Stimulated activated CD4-positive, alpha-beta T cell treated with anti-CD3 and anti-CD28 coated beads, Interleukin-12 subunit alpha, Interleukin-12 subunit beta, amount 100 ng/mL, for 4 hours (primary cell): Measurements from ENCODE around the gene SPRED2.

ENCODE experiments used
- DNase-seq: peaks from one replicate; pipeline ENCODE4 v3.0.0-alpha.2; 2020

Gene SPRED2, protein sequence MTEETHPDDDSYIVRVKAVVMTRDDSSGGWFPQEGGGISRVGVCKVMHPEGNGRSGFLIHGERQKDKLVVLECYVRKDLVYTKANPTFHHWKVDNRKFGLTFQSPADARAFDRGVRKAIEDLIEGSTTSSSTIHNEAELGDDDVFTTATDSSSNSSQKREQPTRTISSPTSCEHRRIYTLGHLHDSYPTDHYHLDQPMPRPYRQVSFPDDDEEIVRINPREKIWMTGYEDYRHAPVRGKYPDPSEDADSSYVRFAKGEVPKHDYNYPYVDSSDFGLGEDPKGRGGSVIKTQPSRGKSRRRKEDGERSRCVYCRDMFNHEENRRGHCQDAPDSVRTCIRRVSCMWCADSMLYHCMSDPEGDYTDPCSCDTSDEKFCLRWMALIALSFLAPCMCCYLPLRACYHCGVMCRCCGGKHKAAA

DNA sequence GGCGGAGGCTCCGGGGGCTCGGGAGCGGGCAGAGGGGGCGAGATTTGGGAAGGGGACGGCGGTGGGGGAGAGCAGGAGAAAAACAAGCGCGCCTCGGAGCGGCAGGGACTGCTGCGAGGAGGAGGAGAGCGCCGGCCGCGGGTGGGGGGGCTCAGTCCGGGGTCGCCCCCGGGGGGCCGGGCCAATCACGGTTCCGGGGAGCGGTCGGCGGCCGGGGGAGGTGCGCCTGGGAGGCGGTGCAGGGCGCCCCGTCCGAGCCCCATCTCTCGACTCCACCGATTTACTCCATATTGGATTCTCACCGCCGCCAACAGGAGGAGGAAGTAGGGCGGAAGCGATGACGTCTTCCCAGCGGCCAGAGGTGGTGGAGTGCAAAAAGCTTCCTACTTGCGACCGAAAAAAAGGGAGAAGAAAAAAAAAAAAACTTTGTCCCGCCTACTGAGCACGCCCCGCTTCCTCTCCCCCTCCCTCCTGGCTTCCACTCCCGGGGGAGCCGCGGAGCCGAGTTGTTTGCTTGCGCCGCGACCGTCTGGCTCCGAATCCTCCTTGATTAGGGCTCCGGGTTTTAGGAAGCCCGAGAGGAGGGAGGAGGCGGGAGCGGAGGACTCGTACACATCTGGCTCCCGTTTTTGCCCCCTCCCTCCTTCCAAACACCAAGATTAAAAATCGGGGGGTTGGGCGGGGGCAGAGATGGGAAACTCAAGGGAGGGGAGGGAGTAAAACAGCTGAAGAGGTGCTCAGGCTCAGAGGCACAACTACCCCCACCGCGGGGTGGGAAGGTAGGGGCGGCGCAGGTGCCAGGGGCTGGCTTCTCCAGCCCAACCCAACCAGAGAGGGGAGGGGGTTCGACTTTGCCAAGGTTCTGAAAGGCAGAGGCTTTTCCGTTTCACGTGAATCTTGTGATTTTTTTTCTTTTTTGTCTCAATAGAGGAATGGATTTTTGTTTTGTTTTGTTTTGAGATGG is at the start of gene SPRED2:
SPRED2 (minus strand) TSS at position 373 of the 964 bp plus-strand sequence. CDS start 612 bp downstream, outside the sequence.
- peak; percentile 57 for DNase-seq

DNA sequence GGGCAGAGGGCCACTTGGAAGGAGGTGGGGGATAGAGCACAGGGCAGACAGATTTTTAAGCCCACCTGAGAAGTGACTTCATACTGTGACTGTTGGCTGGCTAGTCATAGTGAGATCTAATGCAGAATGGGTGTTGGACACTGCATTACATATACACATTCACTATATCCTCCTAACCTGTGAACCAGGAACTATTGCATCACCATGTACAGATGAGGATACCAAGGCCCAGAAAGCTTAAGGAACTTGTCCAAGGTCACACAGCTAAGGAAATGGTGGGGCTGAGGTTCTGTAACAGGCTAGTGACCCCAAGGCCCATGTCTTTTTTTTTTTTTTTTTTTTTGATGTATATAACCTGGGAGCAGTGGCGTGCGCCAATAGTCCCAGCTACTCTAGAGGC is 49.6 kb upstream of the SPRED2 start:
- DNase-seq: no peak

- no peak for DNase-seq
Measured at GRCh38 chr2:65479524-65479923, 47.1 kb upstream of the SPRED2 start.

DNA sequence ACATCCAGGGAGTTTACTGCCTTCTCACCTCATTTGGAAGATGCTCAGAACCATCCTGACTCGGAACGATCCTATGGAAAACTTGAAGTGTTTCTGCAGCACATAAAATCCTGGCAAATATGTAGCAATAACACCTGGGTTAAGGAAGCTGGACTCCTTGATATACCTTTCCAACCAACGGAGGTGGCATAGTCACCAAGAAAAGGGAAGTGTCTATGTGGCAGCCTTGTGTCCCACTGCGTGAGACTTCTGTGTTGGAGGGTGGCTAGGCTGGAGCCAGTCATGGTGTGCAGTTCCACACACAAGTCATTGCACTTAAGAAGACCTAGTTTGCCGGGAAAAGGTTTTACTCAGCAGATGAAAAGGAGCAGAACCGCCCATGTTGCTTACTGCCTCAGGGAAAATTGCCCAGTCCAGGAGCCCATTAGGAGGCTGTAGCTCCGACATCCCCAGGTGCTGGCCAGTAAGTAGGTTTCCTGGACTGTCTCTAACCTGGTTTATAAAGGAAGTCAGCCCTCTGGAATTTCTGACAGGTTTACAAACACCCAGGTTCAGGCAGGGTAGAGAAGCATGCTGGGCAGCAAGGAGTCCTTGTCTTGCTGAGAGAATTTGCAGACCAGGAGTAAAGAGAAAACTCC is 46.2 kb upstream of the SPRED2 start:
- DNase-seq: no peak

DNA sequence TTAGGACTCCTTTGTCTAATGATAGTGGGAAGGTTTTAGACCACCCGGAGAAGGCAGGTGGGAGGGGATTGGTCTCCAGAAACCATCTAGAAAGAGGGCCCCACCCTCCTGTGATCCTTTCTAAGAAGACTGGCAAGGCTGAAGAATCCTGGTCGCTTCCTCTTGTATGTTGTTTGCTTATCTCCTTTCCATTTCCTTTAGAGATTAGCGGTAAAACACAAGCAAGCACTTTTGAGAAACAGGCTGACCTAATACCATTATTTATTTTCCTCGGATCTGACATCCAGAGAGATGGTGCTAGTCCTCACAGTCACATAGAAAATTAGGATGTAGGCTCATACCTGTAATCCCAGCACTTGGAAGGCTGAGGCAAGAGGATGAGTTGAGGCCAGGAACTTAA is 45.2 kb upstream of the SPRED2 start:
- no peak for DNase-seq

DNA sequence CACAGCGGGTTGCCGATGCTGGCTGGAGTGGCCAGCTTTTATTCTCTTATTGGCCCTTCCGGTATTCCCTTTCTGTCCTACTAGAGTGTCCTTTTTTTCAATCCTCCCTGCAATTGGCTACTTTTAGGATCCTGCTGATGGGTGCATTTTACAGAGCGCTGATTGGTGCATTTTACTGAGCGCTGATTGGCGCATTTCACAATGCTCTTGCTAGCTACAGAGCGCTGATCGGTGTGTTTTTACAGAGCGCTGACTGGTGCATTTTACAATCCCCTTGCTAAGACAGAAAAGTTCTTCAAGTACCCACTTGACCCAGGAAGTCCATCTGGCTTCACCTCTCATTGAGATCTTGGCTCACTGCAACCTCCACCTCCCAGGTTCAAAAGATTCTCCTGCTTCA is 44.4 kb upstream of the SPRED2 start:
- no peak for DNase-seq

- DNase-seq: no peak
Measured at GRCh38 chr2:65475000-65475399, 42.6 kb upstream of the SPRED2 start.

DNA sequence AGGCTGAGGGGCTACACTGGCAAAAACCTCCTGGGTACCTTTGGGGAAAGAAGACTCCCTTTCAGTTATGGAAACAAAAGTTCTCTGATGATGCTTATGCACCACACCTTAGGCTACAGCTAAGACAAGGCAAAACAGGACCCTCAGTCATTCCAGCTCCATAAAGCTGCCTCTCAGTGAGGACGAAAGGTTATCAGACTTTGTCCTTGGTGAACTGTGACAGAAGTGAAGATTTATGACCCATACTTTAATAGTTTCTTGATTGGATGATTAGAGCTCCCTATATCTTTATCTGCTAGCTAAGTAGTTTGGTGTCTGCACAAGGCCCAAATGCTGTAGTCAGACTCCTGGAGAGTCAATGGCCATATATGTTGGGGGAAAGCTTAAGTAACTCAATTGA is 40.6 kb upstream of the SPRED2 start:
- no peak for DNase-seq

DNA sequence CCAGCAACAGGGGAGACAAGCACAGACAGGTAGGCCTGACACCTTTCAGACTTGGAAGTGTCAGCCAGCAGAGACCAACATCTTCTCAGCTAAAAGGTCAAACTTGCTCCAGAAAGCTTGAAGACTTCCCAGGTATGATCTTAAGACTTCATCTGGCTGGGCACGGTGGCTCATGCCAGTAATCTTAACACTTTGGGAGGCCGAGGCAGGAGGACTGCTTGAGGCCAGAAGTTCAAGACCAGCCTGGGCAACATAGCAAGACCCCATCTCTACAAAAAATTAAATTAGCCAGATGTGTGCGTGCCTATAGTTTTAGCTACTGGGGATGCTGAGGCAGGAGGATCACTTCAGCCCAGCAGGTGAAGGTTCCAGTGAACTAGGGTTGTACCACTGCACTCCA is 39.0 kb upstream of the SPRED2 start:
- no peak for DNase-seq

GRCh38 chr2:65466551-65466950 is 34.2 kb upstream of the SPRED2 start:
- no peak for DNase-seq

GRCh38 chr2:65465857-65466256 is 33.5 kb upstream of the SPRED2 start:
- DNase-seq: no peak

DNA sequence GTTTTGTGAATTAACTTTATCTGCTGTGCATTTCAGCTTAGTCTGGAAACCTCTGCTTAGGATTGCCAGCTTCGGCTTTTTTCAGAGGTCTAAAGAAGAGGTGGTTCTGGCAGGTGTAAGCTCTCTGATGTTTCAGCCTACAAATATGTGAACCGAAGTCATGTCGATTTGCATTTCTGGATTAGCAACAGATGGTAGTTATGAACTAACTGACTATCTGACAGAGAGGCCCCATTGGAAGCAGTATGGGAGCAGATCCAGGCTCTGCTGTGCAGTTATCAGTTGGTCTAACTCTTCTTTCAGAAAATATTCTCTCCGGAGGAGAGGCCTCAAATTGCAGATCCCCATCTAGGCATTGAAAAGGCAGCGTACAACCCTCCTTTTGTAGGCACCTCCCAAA is 32.7 kb upstream of the SPRED2 start:
- DNase-seq: no peak

DNA sequence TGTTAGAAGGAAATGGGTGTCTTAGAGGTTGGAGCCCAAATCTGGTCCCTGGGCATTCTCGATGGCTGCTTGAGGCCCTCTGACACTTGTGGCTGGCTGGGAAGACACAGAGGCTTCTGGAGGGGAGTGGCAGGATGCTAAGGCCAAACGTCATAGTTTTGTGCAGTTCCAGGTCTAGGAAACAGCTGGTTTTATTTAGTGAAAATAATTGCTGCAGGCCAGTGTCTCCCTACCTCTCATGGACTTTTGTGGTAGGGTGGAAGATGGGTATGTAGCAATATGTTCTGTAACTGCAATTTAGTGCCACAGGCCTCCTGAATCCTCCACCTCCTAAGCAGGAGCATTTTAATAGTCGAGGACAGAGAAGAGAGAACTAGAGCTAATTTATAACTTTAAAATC is 32.2 kb upstream of the SPRED2 start:
- DNase-seq: no peak

- no peak for DNase-seq
Measured at GRCh38 chr2:65458999-65459398, 26.6 kb upstream of the SPRED2 start.

DNA sequence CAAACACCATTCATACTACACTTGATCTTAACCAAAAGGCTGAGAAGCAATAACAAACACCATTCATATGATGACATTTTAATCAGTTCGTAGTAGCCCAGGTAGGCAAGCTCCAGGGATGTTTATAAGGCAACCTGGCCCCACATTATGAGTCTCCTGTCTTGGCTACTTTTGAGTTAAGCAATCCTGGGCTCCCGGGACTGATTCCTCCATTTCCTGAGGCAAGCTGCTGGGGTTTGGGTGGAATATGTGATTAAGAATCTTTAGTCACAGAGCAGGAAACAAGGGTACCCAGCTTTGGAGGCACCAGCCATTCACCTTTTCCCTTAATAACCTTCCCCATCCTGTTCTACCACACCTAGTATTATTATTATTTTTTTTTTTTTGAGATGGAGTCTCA is 24.5 kb upstream of the SPRED2 start:
- no peak for DNase-seq

DNA sequence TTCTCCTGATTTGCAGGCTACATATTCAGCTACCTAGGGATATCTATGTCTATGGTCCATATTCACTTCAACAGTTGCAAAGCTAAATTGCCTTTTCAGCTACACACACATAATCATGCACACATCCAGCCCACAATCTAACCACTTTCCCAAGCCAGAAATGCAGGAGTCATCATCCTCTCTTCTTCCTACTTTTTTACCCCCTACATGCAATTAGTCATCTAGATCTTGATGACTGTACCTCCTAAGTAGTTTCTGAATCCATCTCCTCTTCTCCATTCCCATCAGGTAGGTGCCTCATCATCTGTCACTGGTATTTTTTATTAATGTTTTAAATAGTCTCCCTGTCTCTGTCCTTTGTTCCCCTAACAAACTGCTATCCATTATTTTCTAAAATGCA is 23.7 kb upstream of the SPRED2 start:
- no peak for DNase-seq

GRCh38 chr2:65453916-65454315 is 21.5 kb upstream of the SPRED2 start:
- DNase-seq: no peak

GRCh38 chr2:65452150-65452895 is 19.9 kb upstream of the SPRED2 start:
- no peak for DNase-seq

- no peak for DNase-seq
Measured at GRCh38 chr2:65450810-65451209, 18.4 kb upstream of the SPRED2 start.

- DNase-seq: no peak
Measured at GRCh38 chr2:65450393-65450792, 18.0 kb upstream of the SPRED2 start.

- no peak for DNase-seq
Measured at GRCh38 chr2:65443509-65444186, 11.2 kb upstream of the SPRED2 start.

DNA sequence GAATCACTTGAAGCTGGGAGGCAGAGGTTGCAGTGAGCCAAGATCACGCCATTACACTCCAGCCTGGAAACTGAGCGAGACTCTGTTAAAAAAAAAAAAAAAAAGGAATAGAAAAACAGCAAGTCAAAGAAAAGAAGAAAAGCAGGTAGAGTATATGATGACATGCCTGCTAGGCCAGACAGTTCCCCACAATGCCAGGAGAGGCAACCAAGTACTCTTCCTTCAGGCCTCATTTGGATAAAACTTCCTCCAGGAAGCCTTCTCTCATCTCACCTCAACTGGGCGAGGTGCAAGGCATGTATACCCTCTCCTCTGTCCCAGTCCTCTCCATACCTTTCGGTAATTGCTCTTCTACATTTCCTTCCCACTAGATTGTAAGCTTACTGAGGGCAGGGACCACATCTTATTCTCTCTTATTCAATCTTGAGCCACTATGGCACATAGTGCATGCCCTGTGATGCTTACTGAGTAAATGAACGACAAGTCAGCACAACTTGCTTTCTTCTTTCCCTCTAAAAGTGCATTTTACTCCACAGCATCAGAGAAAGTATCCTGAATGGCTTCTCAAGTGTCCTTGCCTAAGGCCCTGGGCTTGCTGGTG is 10.1 kb upstream of the SPRED2 start:
- no peak for DNase-seq
